Skin of body (tissue), 2 donors: ENCODE data around the gene OTOGL. TPM values are rescaled to one million over a fixed set of nuclear protein-coding genes. Genes with fewer than 3 reads are reported as not detected.
"Not testable (repeated sequence)": the region's sequence is repeated elsewhere in the genome, so short reads cannot be mapped to it uniquely, and the experiment has no call there.

ENCODE experiments used
- DNase-seq: peaks from one replicate; lab custom pipeline; 2025; lab: John Stamatoyannopoulos, UW
- total RNA-seq: library from RNA; depleted of rRNA; stranded (reverse); fragments of >200 nt; gene quantifications from one replicate; pipeline ENCODE4 v1.2.3, GENCODE V29; 2014

Gene OTOGL
- total RNA-seq, 1 donor from 2014 or later: 0.30 TPM

GRCh38 chr12:80226576-80226975 lies 127.2 kb downstream of the OTOGL start:
- no peak for DNase-seq

GRCh38 chr12:80227904-80228303 lies 128.6 kb downstream of the OTOGL start:
- not testable (repeated sequence) for DNase-seq

- DNase-seq: no peak
Measured at GRCh38 chr12:80230068-80230467, 130.7 kb downstream of the OTOGL start.

- no peak for DNase-seq
Measured at GRCh38 chr12:80232837-80233236, 133.5 kb downstream of the OTOGL start.

GRCh38 chr12:80233926-80234325 lies 134.6 kb downstream of the OTOGL start:
- DNase-seq: no peak

- DNase-seq: no peak
Measured at GRCh38 chr12:80234667-80235066, 135.3 kb downstream of the OTOGL start.

- no peak for DNase-seq
Measured at GRCh38 chr12:80235944-80236343, 136.6 kb downstream of the OTOGL start.

- DNase-seq: no peak
Measured at GRCh38 chr12:80239867-80240266, 140.5 kb downstream of the OTOGL start.

- DNase-seq: no peak
Measured at GRCh38 chr12:80241576-80242273, 142.4 kb downstream of the OTOGL start.

- no peak for DNase-seq
Measured at GRCh38 chr12:80242321-80242720, 143.0 kb downstream of the OTOGL start.

- DNase-seq: not testable (repeated sequence)
Measured at GRCh38 chr12:80249581-80249980, 150.2 kb downstream of the OTOGL start.

- DNase-seq: no peak
Measured at GRCh38 chr12:80257920-80258319, 158.6 kb downstream of the OTOGL start.

GRCh38 chr12:80260269-80260668 lies 160.9 kb downstream of the OTOGL start:
- DNase-seq: no peak

- DNase-seq: no peak
Measured at GRCh38 chr12:80261403-80261802, 162.1 kb downstream of the OTOGL start.

GRCh38 chr12:80262346-80262745 lies 163.0 kb downstream of the OTOGL start:
- DNase-seq: no peak

GRCh38 chr12:80262771-80263170 lies 163.4 kb downstream of the OTOGL start:
- DNase-seq: no peak

GRCh38 chr12:80264386-80264785 lies 165.0 kb downstream of the OTOGL start:
- DNase-seq: no peak

GRCh38 chr12:80264891-80265290 lies 165.6 kb downstream of the OTOGL start:
- no peak for DNase-seq

GRCh38 chr12:80268924-80269749 lies 169.8 kb downstream of the OTOGL start:
- no peak for DNase-seq

GRCh38 chr12:80269803-80270552 lies 170.6 kb downstream of the OTOGL start:
- peak; percentile 18 for DNase-seq

- DNase-seq: no peak
Measured at GRCh38 chr12:80271780-80272179, 172.4 kb downstream of the OTOGL start.

- DNase-seq: no peak
Measured at GRCh38 chr12:80272387-80272915, 173.1 kb downstream of the OTOGL start.
